Peyer's patch (tissue), 4 donors: ENCODE measurements around the gene CHN2.

Experiments
- POLR2A ChIP-seq, 2 donors: fragments of 450-650 bp; IDR thresholded peaks; one replicate each; pipeline ENCODE4 v1.5.1; 2017; ENCODE audit warnings: antibody characterized with exemption in 2 of 2, mild to moderate bottlenecking in 2 of 2, moderate library complexity in 2 of 2
- TF ChIP-seq, protein P1 (sequence below), 6 experiments: fragments of 450-650 bp in 4 of 6; fragments of 200-600 bp in 2 of 6; sonication (generic) in 1 of 6; IDR thresholded peaks; one replicate each; pipeline ENCODE4 v1.5.1; 2017 to 2019; ENCODE audit warnings: antibody characterized with exemption in 6 of 6, mild to moderate bottlenecking in 3 of 6, moderate library complexity in 1 of 6

DNA sequence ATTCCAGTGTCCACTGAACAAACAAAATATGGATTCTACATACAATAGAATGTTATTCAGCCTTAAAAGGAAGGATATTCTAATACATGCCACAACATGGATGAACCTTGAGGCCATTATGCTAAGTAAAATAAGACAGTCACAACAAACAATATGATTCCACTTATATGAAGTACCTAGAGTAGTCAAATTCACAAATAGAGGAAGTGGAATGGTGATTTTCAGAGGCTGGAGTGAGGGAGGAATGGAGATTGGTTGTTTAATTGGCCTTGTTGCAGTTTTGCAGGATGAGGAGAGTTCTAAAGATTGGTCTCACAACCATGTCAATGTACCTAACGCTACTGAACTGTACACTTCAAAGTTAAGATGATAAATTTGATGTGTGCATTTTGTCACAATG is 119.6 kb downstream of the CHN2 start:
- TF ChIP-seq, protein P1, sequence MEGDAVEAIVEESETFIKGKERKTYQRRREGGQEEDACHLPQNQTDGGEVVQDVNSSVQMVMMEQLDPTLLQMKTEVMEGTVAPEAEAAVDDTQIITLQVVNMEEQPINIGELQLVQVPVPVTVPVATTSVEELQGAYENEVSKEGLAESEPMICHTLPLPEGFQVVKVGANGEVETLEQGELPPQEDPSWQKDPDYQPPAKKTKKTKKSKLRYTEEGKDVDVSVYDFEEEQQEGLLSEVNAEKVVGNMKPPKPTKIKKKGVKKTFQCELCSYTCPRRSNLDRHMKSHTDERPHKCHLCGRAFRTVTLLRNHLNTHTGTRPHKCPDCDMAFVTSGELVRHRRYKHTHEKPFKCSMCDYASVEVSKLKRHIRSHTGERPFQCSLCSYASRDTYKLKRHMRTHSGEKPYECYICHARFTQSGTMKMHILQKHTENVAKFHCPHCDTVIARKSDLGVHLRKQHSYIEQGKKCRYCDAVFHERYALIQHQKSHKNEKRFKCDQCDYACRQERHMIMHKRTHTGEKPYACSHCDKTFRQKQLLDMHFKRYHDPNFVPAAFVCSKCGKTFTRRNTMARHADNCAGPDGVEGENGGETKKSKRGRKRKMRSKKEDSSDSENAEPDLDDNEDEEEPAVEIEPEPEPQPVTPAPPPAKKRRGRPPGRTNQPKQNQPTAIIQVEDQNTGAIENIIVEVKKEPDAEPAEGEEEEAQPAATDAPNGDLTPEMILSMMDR (IDR thresholded peaks at IDR 0.05), result no peak
- TF ChIP-seq POLR2A (IDR thresholded peaks at IDR 0.05), result no peak
